KMS-11 (cell line): ENCODE results near the gene GNG7.

Experiments
- H2AFZ ChIP-seq: fragments of 200-600 bp; sonication (generic); 2 replicates; pipeline ENCODE4 v1.6.1; 2016; ENCODE audit warnings: antibody characterized with exemption, mixed run types, low read depth
- H3K27ac ChIP-seq: fragments of 200-600 bp; sonication (generic); 2 replicates; pipeline ENCODE4 v1.6.1; 2016; ENCODE audit warnings: mild to moderate bottlenecking, mixed run types
- H3K27me3 ChIP-seq: fragments of 200-600 bp; sonication (generic); 2 replicates; pipeline ENCODE4 v1.6.1; 2017; ENCODE audit warnings: mild to moderate bottlenecking, low read depth, mixed run types, moderate library complexity; ENCODE audit not compliant: insufficient read depth
- H3K36me3 ChIP-seq: fragments of 200-600 bp; sonication (generic); 2 replicates; pipeline ENCODE4 v1.6.1; 2017; ENCODE audit warnings: mild to moderate bottlenecking, mixed run types; ENCODE audit not compliant: insufficient read depth
- H3K4me1 ChIP-seq: fragments of 200-600 bp; sonication (generic); 2 replicates; pipeline ENCODE4 v1.6.1; 2016; ENCODE audit warnings: mild to moderate bottlenecking, low read depth, mixed run types; ENCODE audit not compliant: poor library complexity, severe bottlenecking
- H3K4me2 ChIP-seq: fragments of 200-600 bp; sonication (generic); 2 replicates; pipeline ENCODE4 v1.7.0; 2016; ENCODE audit warnings: mild to moderate bottlenecking, mixed run types
- H3K4me3 ChIP-seq: fragments of 200-600 bp; sonication (generic); IDR thresholded peaks from 2 replicates; pipeline ENCODE4 v1.6.1; 2017; ENCODE audit warnings: low read depth, low read length, mixed read lengths; ENCODE audit not compliant: insufficient read depth
- H3K79me2 ChIP-seq: fragments of 200-600 bp; sonication (generic); 2 replicates; pipeline ENCODE4 v1.6.1; 2016; ENCODE audit warnings: low read depth, mixed run types; ENCODE audit not compliant: insufficient read depth
- H3K9ac ChIP-seq: fragments of 200-600 bp; sonication (generic); 2 replicates; pipeline ENCODE4 v1.6.1; 2016; ENCODE audit warnings: mild to moderate bottlenecking, mixed run types
- H4K20me1 ChIP-seq: fragments of 200-600 bp; sonication (generic); 2 replicates; pipeline ENCODE4 v1.6.1; 2016; ENCODE audit warnings: mild to moderate bottlenecking, mixed run types; ENCODE audit not compliant: insufficient read depth
- CTCF ChIP-seq: fragments of 200-600 bp; sonication (generic); conservative IDR thresholded peaks from 2 replicates; pipeline ENCODE4 v1.6.1; 2017; ENCODE audit warnings: low read depth, mild to moderate bottlenecking, antibody characterized with exemption, low read length, moderate library complexity, mixed read lengths

GNG7 gene

GRCh38 chr19:2529473-2529918 lies 173.0 kb downstream of the GNG7 start:
- no peak overlapping the region for H3K27ac ChIP-seq
- H3K4me2 ChIP-seq: no peak overlapping the region
- no peak overlapping the region for H2AFZ ChIP-seq
- no peaks in the 10 kb centered on the region for H3K36me3 ChIP-seq
- H3K4me3 ChIP-seq: no peak overlapping the region
- H3K9ac ChIP-seq: no peak overlapping the region
- no peaks in the 10 kb centered on the region for H3K4me1 ChIP-seq
- no peaks in the 10 kb centered on the region for H4K20me1 ChIP-seq
- no peak for TF ChIP-seq CTCF
- no peaks in the 10 kb centered on the region; the same call in 1 of the 2 replicates for H3K27me3 ChIP-seq
- no peaks in the 10 kb centered on the region for H3K79me2 ChIP-seq

GRCh38 chr19:2528675-2529101 lies 173.8 kb downstream of the GNG7 start:
- no peak overlapping the region for H3K4me2 ChIP-seq
- H3K36me3 ChIP-seq: no peaks in the 10 kb centered on the region
- no peak overlapping the region for H2AFZ ChIP-seq
- H3K9ac ChIP-seq: no peak overlapping the region
- no peak for TF ChIP-seq CTCF
- H3K27me3 ChIP-seq: no peaks in the 10 kb centered on the region
- H4K20me1 ChIP-seq: no peaks in the 10 kb centered on the region
- H3K4me1 ChIP-seq: no peaks in the 10 kb centered on the region
- no peak overlapping the region for H3K4me3 ChIP-seq
- no peak overlapping the region for H3K27ac ChIP-seq
- no peaks in the 10 kb centered on the region for H3K79me2 ChIP-seq

- no peak overlapping the region for H2AFZ ChIP-seq
- no peaks in the 10 kb centered on the region for H3K79me2 ChIP-seq
- no peaks in the 10 kb centered on the region for H3K27me3 ChIP-seq
- H3K36me3 ChIP-seq: no peaks in the 10 kb centered on the region
- H4K20me1 ChIP-seq: no peaks in the 10 kb centered on the region
- no peak overlapping the region for H3K4me3 ChIP-seq
- no peak overlapping the region for H3K9ac ChIP-seq
- TF ChIP-seq CTCF: no peak
- H3K4me1 ChIP-seq: no peaks in the 10 kb centered on the region
- no peak overlapping the region for H3K4me2 ChIP-seq
- no peak overlapping the region for H3K27ac ChIP-seq
Measured at GRCh38 chr19:2527686-2528085, 174.8 kb downstream of the GNG7 start.

GRCh38 chr19:2527171-2527570 lies 175.3 kb downstream of the GNG7 start:
- no peaks in the 10 kb centered on the region for H3K79me2 ChIP-seq
- H3K27ac ChIP-seq: no peak overlapping the region
- H3K36me3 ChIP-seq: no peaks in the 10 kb centered on the region
- no peak overlapping the region for H3K4me2 ChIP-seq
- TF ChIP-seq CTCF: no peak
- H2AFZ ChIP-seq: no peak overlapping the region
- no peaks in the 10 kb centered on the region for H4K20me1 ChIP-seq
- H3K4me1 ChIP-seq: no peaks in the 10 kb centered on the region
- H3K9ac ChIP-seq: no peak overlapping the region
- H3K27me3 ChIP-seq: no peaks in the 10 kb centered on the region
- H3K4me3 ChIP-seq: no peak overlapping the region
